A673 (cell line): ENCODE results near the gene MICALL2.

Source experiments
- EZH2 ChIP-seq: fragments of 200-600 bp; sonication (generic); IDR thresholded peaks from 2 replicates; pipeline ENCODE4 v1.6.1; 2017; ENCODE audit warnings: borderline replicate concordance, low read depth, mild to moderate bottlenecking, mixed read lengths, antibody characterized with exemption, low read length; ENCODE audit not compliant: poor library complexity, severe bottlenecking
- TF ChIP-seq, protein P1 (sequence below): fragments of 300-800, 200-600 bp; sonication (generic); conservative IDR thresholded peaks from 2 replicates; pipeline ENCODE4 v1.5.1; 2017; ENCODE audit warnings: low read depth, mild to moderate bottlenecking, antibody characterized with exemption, low read length, moderate library complexity, mixed read lengths

DNA sequence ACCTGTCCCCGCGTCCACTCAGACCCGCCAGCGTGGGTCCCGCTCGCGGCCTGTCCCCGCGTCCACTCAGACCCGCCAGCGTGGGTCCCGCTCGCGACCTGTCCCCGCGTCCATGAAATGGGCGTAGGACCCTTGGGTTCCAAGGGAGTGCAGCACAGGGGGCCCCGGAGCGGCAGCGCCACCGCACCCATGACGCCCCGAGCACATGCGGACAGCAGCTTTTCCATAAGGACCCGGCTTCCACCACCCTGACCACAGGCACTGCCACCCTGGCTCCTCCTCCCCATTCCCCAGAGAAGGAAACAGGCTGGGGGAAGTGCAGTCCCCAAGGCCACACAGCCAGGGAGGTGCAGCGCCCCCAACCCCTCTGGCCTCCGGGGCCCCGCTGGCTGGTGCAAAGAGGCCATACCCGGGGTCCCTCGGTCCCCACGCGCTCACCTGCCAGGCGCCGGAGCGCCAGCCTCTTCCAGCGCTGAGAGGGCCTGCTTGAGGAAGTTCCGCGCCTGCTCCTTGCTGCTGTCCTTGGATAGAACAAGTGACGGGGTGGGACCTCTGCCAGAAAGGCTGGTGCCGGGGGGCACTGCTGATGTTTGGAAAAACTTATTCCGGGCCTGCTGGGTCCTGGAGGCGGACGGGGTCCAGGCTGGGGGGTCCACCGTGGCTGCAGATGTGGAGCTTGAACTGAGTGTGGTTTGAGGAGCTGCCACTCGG, 14.9 kb downstream of the MICALL2 start:
- TF ChIP-seq, protein P1, sequence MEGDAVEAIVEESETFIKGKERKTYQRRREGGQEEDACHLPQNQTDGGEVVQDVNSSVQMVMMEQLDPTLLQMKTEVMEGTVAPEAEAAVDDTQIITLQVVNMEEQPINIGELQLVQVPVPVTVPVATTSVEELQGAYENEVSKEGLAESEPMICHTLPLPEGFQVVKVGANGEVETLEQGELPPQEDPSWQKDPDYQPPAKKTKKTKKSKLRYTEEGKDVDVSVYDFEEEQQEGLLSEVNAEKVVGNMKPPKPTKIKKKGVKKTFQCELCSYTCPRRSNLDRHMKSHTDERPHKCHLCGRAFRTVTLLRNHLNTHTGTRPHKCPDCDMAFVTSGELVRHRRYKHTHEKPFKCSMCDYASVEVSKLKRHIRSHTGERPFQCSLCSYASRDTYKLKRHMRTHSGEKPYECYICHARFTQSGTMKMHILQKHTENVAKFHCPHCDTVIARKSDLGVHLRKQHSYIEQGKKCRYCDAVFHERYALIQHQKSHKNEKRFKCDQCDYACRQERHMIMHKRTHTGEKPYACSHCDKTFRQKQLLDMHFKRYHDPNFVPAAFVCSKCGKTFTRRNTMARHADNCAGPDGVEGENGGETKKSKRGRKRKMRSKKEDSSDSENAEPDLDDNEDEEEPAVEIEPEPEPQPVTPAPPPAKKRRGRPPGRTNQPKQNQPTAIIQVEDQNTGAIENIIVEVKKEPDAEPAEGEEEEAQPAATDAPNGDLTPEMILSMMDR: no peak
- TF ChIP-seq EZH2: no peak
